Heart left ventricle (tissue), 16 donors: ENCODE results near the gene INTS11. TPM values are rescaled to one million over a fixed set of nuclear protein-coding genes. Genes with fewer than 3 reads are reported as not detected.

Experiments used
- ATAC-seq, 4 donors: fragments of 200-7000 bp; cut with Tn5 transposase; one replicate each; pipeline ENCODE4 v1.9.1; 2020 to 2022; ENCODE audit warnings: moderate library complexity in 4 of 4, mild to moderate bottlenecking in 3 of 4, moderate number of reproducible peaks in 1 of 4
- DNase-seq, 5 donors: peaks; one replicate each; pipeline ENCODE4 v3.0.0-alpha.2; 2020
- H3K27ac ChIP-seq, 12 donors: fragments of 200-600 bp; sonication (generic) in 4 of 12; one replicate each; pipeline versions ENCODE4 v1.5.0 to v1.8.0; 2016 to 2022; ENCODE audit warnings: mild to moderate bottlenecking in 2 of 12
- H3K27me3 ChIP-seq, 9 donors: fragments of 200-600 bp; sonication (generic) in 2 of 9; one replicate each; pipeline versions ENCODE4 v1.5.1 to v1.8.0; 2016 to 2022; ENCODE audit warnings: mild to moderate bottlenecking in 3 of 9
- H3K36me3 ChIP-seq, 9 donors: fragments of 200-600 bp; sonication (generic) in 2 of 9; one replicate each; pipeline versions ENCODE4 v1.5.0 to v1.8.0; 2018 to 2022; ENCODE audit warnings: mild to moderate bottlenecking in 2 of 9
- H3K4me1 ChIP-seq, 12 donors: fragments of 200-600 bp; sonication (generic) in 4 of 12; one replicate each; pipeline versions ENCODE4 v1.5.0 to v1.8.0; 2016 to 2022; ENCODE audit warnings: mild to moderate bottlenecking in 3 of 12
- H3K4me3 ChIP-seq, 12 donors: fragments of 200-600 bp; sonication (generic) in 4 of 12; one replicate each; pipeline versions ENCODE4 v1.5.0 to v1.8.0; 2017 to 2022; ENCODE audit warnings: mild to moderate bottlenecking in 9 of 12, moderate library complexity in 4 of 12
- H3K9me3 ChIP-seq, 12 donors: fragments of 200-600 bp; sonication (generic) in 4 of 12; one replicate each; pipeline versions ENCODE4 v1.5.0 to v1.8.0; 2016 to 2022; ENCODE audit warnings: mild to moderate bottlenecking in 1 of 12
- POLR2A ChIP-seq, 2 donors: fragments of 450-650 bp; IDR thresholded peaks; one replicate each; pipeline ENCODE4 v1.6.1; 2017; ENCODE audit warnings: antibody characterized with exemption in 2 of 2, mild to moderate bottlenecking in 2 of 2, moderate library complexity in 2 of 2
- WGBS, 4 donors: extraction: QIAGEN DNeasy Blood & Tissue Kit in 2 of 4; methylation state at CpG; one replicate each; pipeline versions ENCODE4 v1.1.5 to v1.1.7; 2013 to 2018; 5-methylcytosine and 5-hydroxymethylcytosine counted together
- intact Hi-C, 10 donors: fragments of 100-400 bp; cut with DNase I; formaldehyde crosslinking; loops; one replicate each; pipeline versions ENCODE4 v1.11.1 to v1.14.2; 2022
- polyA plus RNA-seq, 2 donors: library from polyadenylated mRNA; stranded (reverse); fragments of 200-250 nt; gene quantifications; one replicate each; pipeline ENCODE4 v1.2.3, GENCODE V29; 2013
- total RNA-seq, 9 donors: library from RNA; depleted of rRNA in 2 of 9; stranded (reverse); fragments of >200 nt in 2 of 9; fragmentation: NEBNext Ultra II Directional in 3 of 9; extraction: Animal tissue kit (Norgen Biotek cat#: 25700) in 3 of 9; gene quantifications; one replicate each; pipeline versions ENCODE4 v1.1.0 to v1.2.4, GENCODE V29; 2016 to 2023
- TF ChIP-seq, protein P1 (sequence below), 12 donors: fragments of 200-600 bp; sonication (generic) in 4 of 12; IDR thresholded peaks; one replicate each; pipeline versions ENCODE4 v1.5.0 to v1.8.0; 2018 to 2022; ENCODE audit warnings: antibody characterized with exemption in 12 of 12, mild to moderate bottlenecking in 5 of 12
- donor health status: ischemic (EF 13 %, LVEDD 7.1; RV severe dilation, severe dysfunction).
- donor health status: healthy with polysubstance abuse.
- donor health status: DM: no; HTN: yes; CAD: no.
- donor health status: DM: no; HTN: no; CAD: no.
- donor health status: ischemic (EF 25% LVEDD 6.9; RV normal size, moderate dysfunction).
- donor health status: ischemic (EF 25% LVEDD 5.7; RV mildly dilated, moderate dysfunction).
- donor health status: healthy.
- donor health status: DM: yes; HTN: yes; CAD: no.
- donor health status: ischemic (EF 35%, LVEDD 5.7; RV mildly dilated, moderate dysfunction).
- donor health status: nonischemic (EF 11% LVEDD 7.7; RV severe dilation, severe dysfunction).
- donor health status: DM: yes; HTN: yes; CAD: no.
- donor health status: PGD.
- donor health status: ischemic (EF 29% LVEDD 5.4; RV normal size, mild dysfunction).
- donor health status: nonischemic (EF 23%, LVEDD 6.1; RV moderate dilation, normal function).

The INTS11 gene
- total and polyA plus RNA-seq, 11 donors: 46.8 to 117 (median 70.7) TPM

DNA sequence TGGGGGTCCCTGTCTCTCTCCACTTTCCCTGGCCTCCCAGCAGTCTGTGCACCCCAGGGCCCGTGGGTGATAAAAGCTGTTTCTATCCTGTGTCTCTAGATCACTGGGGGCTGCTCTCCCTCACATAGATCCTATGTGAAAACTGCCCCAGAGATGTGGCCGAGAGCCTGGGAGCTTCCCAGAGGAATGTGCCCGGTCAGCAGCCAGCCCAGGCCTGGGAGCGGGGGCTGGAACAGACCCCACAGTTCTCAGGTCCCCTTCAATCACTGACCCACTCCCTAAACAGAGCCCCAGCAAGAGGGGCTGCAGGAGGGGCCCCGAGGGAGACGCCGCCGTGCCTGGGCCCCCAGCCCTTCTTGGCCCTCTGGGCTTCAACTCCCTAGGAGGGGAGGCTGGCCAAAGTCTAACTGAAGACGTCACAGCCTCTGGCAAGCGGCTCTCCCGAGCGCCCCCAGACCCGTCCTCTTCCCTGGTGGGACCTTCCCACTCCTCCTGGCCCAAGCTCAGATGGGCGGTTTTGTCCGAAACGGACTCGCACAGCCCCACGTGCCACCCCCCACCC lies 33.5 kb upstream of the INTS11 start:
- Histone ChIP-seq H3K36me3 (peaks cover 0 to 17% (median 0%) of the 10 kb centered on the region in 9 donors), H3K27me3 (peaks cover 4 to 52% (median 23%) of the 10 kb centered on the region in 9 donors), H3K4me3 (peak overlapping the region; percentile 6 to 81 (median 54)), H3K27ac (peak overlapping the region; percentile 38 to 91 (median 80)), H3K4me1 (peaks cover 0 to 57% (median 30%) of the 10 kb centered on the region in 12 donors), H3K9me3 (no peaks in the 10 kb centered on the region)
- intact Hi-C loops: no loop called here
- ATAC-seq (no peak), DNase-seq (peak in 3 of 5 donors; percentile 15 to 36 (median 26))
- 15 to 20% (median 19%) methylated on average over 8 to 18 of the region's 18 CpGs for WGBS, 4 donors
- TF ChIP-seq POLR2A (IDR thresholded peaks at IDR 0.05): no peak
- TF ChIP-seq, protein P1, sequence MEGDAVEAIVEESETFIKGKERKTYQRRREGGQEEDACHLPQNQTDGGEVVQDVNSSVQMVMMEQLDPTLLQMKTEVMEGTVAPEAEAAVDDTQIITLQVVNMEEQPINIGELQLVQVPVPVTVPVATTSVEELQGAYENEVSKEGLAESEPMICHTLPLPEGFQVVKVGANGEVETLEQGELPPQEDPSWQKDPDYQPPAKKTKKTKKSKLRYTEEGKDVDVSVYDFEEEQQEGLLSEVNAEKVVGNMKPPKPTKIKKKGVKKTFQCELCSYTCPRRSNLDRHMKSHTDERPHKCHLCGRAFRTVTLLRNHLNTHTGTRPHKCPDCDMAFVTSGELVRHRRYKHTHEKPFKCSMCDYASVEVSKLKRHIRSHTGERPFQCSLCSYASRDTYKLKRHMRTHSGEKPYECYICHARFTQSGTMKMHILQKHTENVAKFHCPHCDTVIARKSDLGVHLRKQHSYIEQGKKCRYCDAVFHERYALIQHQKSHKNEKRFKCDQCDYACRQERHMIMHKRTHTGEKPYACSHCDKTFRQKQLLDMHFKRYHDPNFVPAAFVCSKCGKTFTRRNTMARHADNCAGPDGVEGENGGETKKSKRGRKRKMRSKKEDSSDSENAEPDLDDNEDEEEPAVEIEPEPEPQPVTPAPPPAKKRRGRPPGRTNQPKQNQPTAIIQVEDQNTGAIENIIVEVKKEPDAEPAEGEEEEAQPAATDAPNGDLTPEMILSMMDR (IDR thresholded peaks at IDR 0.05): no peak

DNA sequence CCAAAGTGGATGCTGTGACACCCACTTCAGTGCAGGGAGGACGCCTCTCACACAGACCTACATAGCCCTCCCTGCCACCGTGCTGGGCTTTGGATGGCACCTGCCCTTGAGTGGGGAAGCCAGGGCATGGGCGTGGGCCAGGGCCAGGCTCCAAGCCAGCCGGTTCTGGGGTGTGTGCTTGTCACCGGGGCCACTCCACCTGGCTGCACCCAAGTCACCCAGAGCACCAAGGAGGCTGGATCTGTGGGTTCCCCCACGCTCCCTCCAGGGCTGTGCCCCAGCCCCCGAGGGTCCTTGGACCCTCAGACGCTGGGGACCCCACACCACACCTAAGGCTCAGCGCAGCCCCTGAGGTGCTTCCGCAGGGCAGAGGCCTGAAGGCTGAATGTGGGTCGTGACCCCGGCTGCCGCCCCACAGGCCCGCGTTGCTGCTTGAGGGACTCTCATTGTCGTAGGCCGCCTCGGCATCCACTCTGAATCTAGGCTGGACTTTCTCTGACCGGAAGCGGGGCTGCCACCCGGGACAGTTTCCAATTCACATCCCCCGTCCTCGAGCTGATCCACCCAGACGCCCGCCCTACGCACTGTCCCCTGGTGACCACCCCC lies 32.4 kb upstream of the INTS11 start:
- H3K4me3 ChIP-seq: peak overlapping the region; percentile 14 to 81 (median 54)
- no peak for TF ChIP-seq POLR2A (IDR thresholded peaks at IDR 0.05)
- H3K9me3 ChIP-seq: no peaks in the 10 kb centered on the region
- peaks cover 0 to 66% (median 36%) of the 10 kb centered on the region in 12 donors for H3K4me1 ChIP-seq
- H3K27ac ChIP-seq: peak overlapping the region in 11 of 12 donors; percentile 38 to 91 (median 83)
- WGBS, 4 donors: 42 to 57% (median 52%) methylated on average over 21 to 26 of the region's 26 CpGs
- DNase-seq (peak in 1 of 5 donors; percentile 53), ATAC-seq (no peak)
- H3K36me3 ChIP-seq: peaks cover 0 to 24% (median 0%) of the 10 kb centered on the region in 9 donors
- H3K27me3 ChIP-seq: peaks cover 4 to 55% (median 23%) of the 10 kb centered on the region in 9 donors
- intact Hi-C loops: no loop called here

DNA sequence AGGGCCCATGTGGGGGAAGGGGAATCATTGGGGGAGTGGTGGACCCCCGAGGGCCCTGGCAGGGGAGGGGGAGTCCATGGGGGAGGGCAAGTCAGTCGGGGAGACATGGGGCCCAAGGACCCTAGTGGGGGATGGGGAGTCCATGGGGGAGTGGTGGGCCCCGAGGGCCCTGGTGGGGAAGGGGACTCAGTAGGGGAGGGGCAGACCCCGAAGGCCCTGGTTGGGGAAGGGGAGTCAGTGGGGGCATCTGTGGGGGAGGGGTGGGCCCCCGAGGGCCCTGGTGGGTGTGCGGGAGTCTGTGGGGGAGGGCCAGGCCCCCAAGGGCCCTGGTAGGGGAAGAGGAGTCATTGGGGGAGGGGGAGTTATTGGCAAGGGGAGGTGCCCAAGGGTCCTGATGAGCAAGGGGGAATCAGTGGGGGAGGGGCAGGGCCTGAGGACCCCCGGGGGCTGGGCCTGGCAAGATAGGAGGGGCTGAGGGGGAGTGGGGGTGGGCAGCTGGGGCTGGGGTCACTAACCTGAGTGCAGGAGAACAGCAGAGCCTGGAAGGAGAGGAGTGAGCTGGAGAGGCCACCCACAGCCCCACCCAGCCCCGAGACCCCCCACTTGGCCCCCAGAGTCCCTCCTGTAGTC lies 31.8 kb upstream of the INTS11 start:
- DNase-seq (peak in 1 of 5 donors; percentile 24), ATAC-seq (no peak)
- H3K27ac ChIP-seq: peak overlapping the region in 7 of 12 donors; percentile 38 to 91 (median 86)

DNA sequence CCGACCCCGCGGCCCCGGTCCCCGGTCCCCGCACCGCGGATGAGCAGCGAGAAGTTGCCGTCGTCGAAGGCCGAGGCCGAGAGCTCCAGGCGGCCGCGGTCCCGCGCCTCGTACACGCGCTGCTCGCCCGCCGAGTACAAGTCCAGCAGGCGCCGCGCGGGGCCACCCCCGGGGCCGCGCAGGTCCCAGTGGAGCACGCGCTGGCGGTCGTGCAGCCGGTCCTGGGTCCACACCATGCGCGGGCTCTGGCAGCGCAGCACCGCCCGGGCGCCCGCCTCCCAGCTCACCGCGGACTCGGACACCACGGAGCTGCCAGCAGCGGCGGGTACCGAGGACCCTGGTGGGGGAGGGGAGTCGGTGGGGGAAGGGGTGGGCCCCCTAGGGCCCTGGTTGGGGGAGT lies 31.0 kb upstream of the INTS11 start:
- Histone ChIP-seq H3K36me3 (peaks cover 0 to 24% (median 0%) of the 10 kb centered on the region in 9 donors), H3K4me1 (peaks cover 0 to 58% (median 37%) of the 10 kb centered on the region in 12 donors), H3K27me3 (peaks cover 4 to 58% (median 22%) of the 10 kb centered on the region in 9 donors), H3K9me3 (no peaks in the 10 kb centered on the region), H3K27ac (peak overlapping the region in 5 of 12 donors; percentile 34 to 91 (median 38)), H3K4me3 (peak overlapping the region in 11 of 12 donors; percentile 11 to 80 (median 38))
- 0 to 3% (median 2%) methylated on average over 12 to 52 of the region's 52 CpGs for WGBS, 4 donors
- intact Hi-C loops: no loop called here
- ATAC-seq (no peak), DNase-seq (peak in 1 of 5 donors; percentile 62)
- TF ChIP-seq, protein P1 (IDR thresholded peaks at IDR 0.05): no peak
- no peak for TF ChIP-seq POLR2A (IDR thresholded peaks at IDR 0.05)

More for the DNA sequence above, 31.8 kb upstream of the INTS11 start:
- peaks cover 4 to 58% (median 23%) of the 10 kb centered on the region in 9 donors for H3K27me3 ChIP-seq
- H3K9me3 ChIP-seq: no peaks in the 10 kb centered on the region
- peaks cover 0 to 24% (median 0%) of the 10 kb centered on the region in 9 donors for H3K36me3 ChIP-seq
- WGBS, 4 donors: 38 to 65% (median 54%) methylated on average over 6 to 8 of the region's 8 CpGs
- peak overlapping the region; percentile 14 to 81 (median 54) for H3K4me3 ChIP-seq
- TF ChIP-seq, protein P1 (IDR thresholded peaks at IDR 0.05): no peak
- TF ChIP-seq POLR2A (IDR thresholded peaks at IDR 0.05): no peak
- intact Hi-C loops: no loop called here
- H3K4me1 ChIP-seq: peaks cover 0 to 65% (median 40%) of the 10 kb centered on the region in 12 donors
